ENCODE data around the gene FCN2. TPM values are rescaled to one million over a fixed set of nuclear protein-coding genes. Genes with fewer than 3 reads are reported as not detected.

FCN2 gene
- total RNA-seq, 1 experiment from 2014 or later, result not detected

DNA sequence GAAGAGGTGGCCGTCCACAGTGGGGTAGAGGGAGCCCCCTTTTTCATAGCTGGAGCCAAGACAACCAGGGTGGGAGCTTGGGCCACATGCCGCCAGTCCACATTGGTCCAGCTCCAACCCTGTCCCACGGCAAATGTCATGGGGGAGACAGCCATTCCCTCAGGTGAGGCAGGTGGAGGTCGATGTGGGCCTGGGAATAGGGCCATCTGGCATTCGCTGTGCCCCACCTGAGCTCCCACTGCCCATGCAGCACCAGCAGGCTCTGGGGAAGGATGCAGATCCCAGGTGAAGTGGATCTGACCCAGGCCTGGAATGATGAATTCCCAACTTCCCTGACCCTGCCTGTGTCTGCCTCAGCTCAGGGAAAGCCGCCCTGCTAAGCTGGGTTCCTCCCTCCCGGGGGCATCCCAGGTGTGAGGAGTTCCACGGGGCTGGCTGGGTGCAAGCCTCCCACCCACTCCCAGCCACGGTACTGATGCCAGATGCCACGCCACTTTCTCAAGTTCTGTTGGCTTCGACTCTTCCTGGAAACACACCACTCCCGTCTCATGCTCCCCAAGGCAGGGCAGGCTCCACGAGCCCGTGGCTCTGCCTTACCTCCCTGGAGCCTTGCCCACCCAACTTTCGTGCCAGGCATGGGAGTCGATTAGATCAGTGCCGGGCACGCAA is 25.2 kb upstream of the FCN2 start:
- intact Hi-C loops (cut with micrococcal nuclease), result no loop called here
- Histone ChIP-seq H3K9me3 (ENCODE audit: control insufficient read depth in 1 of 2, insufficient read depth in 1 of 2, low read depth in 1 of 2, low read length in 2 of 2) (peaks cover 0 to 3% of the 10 kb centered on the region in 2 experiments; a peak in 1 of 4 replicates), H2AFZ (ENCODE audit: low read depth, low read length, poor library complexity, severe bottlenecking) (no peak overlapping the region), H4K20me1 (ENCODE audit: insufficient read depth) (no peaks in the 10 kb centered on the region), H3K4me3 (replicated peaks in 1 of 2; ENCODE audit: low read depth in 1 of 2, low read length in 2 of 2) (no peak overlapping the region), H3K27me3 (ENCODE audit: insufficient read depth, low read length) (peaks cover 26% of the 10 kb centered on the region), H3K27ac (ENCODE audit: low read depth, low read length) (no peak overlapping the region), H3K36me3 (ENCODE audit: control insufficient read depth in 1 of 2, insufficient read depth in 2 of 2, low read length in 2 of 2) (no peaks in the 10 kb centered on the region), H3K4me1 (ENCODE audit: control insufficient read depth in 1 of 2, insufficient read depth in 2 of 2, low read length in 2 of 2) (peaks cover 9 to 11% of the 10 kb centered on the region in 2 experiments), H3K9ac (ENCODE audit: low read length) (no peak overlapping the region), H3K79me2 (ENCODE audit: insufficient read depth, low read length) (no peaks in the 10 kb centered on the region), H3K4me2 (ENCODE audit: low read length) (no peak overlapping the region), H3K9me2 (ENCODE audit: insufficient read depth) (no peaks in the 10 kb centered on the region)
- CTCF ChIA-PET, result no interaction called here
- ATAC-seq (no peak), DNase-seq (ENCODE audit: low read depth, low spot score) (no peak)
- POLR2A ChIA-PET, result no interaction called here
- no peak for TF ChIP-seq ZNF274 (IDR thresholded peaks at IDR 0.05; ENCODE audit: low read depth, low read length)
- no peak for TF ChIP-seq RAD21 (IDR thresholded peaks at IDR 0.05; ENCODE audit: low read depth)
- no peak for TF ChIP-seq FOSL1 (IDR thresholded peaks at IDR 0.05; ENCODE audit: low read depth)
- no peak for TF ChIP-seq SRF (IDR thresholded peaks at IDR 0.05; ENCODE audit: low read depth)
- no peak for TF ChIP-seq TCF7L2 (IDR thresholded peaks at IDR 0.05; ENCODE audit: borderline replicate concordance, extremely low read depth, insufficient read depth, insufficient read length)
- TF ChIP-seq CEBPB (IDR thresholded peaks at IDR 0.05; ENCODE audit: low read depth), result no peak
- TF ChIP-seq JUND (IDR thresholded peaks at IDR 0.05), result no peak
- no peak for TF ChIP-seq EZH2phosphoT487 (IDR thresholded peaks at IDR 0.05; ENCODE audit: borderline replicate concordance)
- TF ChIP-seq POLR2AphosphoS5 (IDR thresholded peaks at IDR 0.05; ENCODE audit: low read depth, low read length), result no peak
- TF ChIP-seq, protein P1, sequence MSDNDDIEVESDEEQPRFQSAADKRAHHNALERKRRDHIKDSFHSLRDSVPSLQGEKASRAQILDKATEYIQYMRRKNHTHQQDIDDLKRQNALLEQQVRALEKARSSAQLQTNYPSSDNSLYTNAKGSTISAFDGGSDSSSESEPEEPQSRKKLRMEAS (IDR thresholded peaks at IDR 0.05), result no peak
- TF ChIP-seq, protein P2, sequence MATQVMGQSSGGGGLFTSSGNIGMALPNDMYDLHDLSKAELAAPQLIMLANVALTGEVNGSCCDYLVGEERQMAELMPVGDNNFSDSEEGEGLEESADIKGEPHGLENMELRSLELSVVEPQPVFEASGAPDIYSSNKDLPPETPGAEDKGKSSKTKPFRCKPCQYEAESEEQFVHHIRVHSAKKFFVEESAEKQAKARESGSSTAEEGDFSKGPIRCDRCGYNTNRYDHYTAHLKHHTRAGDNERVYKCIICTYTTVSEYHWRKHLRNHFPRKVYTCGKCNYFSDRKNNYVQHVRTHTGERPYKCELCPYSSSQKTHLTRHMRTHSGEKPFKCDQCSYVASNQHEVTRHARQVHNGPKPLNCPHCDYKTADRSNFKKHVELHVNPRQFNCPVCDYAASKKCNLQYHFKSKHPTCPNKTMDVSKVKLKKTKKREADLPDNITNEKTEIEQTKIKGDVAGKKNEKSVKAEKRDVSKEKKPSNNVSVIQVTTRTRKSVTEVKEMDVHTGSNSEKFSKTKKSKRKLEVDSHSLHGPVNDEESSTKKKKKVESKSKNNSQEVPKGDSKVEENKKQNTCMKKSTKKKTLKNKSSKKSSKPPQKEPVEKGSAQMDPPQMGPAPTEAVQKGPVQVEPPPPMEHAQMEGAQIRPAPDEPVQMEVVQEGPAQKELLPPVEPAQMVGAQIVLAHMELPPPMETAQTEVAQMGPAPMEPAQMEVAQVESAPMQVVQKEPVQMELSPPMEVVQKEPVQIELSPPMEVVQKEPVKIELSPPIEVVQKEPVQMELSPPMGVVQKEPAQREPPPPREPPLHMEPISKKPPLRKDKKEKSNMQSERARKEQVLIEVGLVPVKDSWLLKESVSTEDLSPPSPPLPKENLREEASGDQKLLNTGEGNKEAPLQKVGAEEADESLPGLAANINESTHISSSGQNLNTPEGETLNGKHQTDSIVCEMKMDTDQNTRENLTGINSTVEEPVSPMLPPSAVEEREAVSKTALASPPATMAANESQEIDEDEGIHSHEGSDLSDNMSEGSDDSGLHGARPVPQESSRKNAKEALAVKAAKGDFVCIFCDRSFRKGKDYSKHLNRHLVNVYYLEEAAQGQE (IDR thresholded peaks at IDR 0.05; ENCODE audit: low read depth), result no peak
- TF ChIP-seq, protein P3, sequence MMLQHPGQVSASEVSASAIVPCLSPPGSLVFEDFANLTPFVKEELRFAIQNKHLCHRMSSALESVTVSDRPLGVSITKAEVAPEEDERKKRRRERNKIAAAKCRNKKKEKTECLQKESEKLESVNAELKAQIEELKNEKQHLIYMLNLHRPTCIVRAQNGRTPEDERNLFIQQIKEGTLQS (IDR thresholded peaks at IDR 0.05), result no peak
- no peak for TF ChIP-seq YY1 (IDR thresholded peaks at IDR 0.05; ENCODE audit: extremely low read depth, insufficient replicate concordance, low read depth, low read length)
- RAD21 ChIA-PET (ENCODE audit: low non-redundant PET in 1 of 2, low total read pairs in 2 of 2, uncharacterized antibody in 2 of 2, unreplicated experiment in 2 of 2), result no interaction called here
- no TSS peak for BruUV-seq (replicated peaks)
